WTC11 (cell line): ENCODE data around the gene HYPK. TPM values are rescaled to one million over a fixed set of nuclear protein-coding genes. Genes with fewer than 3 reads are reported as not detected.

Source experiments
- ATAC-seq: fragments of 200-7000 bp; cut with Tn5 transposase; 2 replicates; pipeline ENCODE4 v1.10.0; 2021; ENCODE audit warnings: mild to moderate bottlenecking, moderate library complexity
- CTCF ChIA-PET: fragments of 300-600 bp; sonication (Branson Sonifier 250); formaldehyde crosslinking; loops from one replicate; lab custom pipeline; 2021; ENCODE audit warnings: antibody characterized with exemption; lab: Charles Lee
- POLR2A ChIA-PET: fragments of 350-600 bp; sonication (Branson Sonifier 250); formaldehyde crosslinking; loops from one replicate; lab custom pipeline; 2021; ENCODE audit warnings: antibody characterized with exemption; lab: Charles Lee
- DNase-seq: peaks from one replicate; pipeline ENCODE4 v3.0.0; 2021; ENCODE audit warnings: low spot score
- H3K27ac Mint-ChIP-seq: 2 replicates; pipeline ENCODE4 v1.8.0; 2021; ENCODE audit warnings: mixed read lengths
- H3K27me3 Mint-ChIP-seq: 2 replicates; pipeline ENCODE4 v1.8.0; 2021; ENCODE audit warnings: low read depth, mild to moderate bottlenecking, moderate library complexity, mixed read lengths
- H3K36me3 Mint-ChIP-seq: 2 replicates; pipeline ENCODE4 v1.8.0; 2021; ENCODE audit warnings: mixed read lengths
- H3K4me1 Mint-ChIP-seq: 2 replicates; pipeline ENCODE4 v1.8.0; 2022; ENCODE audit warnings: mixed read lengths
- H3K4me3 Mint-ChIP-seq: 2 replicates; pipeline ENCODE4 v1.8.0; 2021; ENCODE audit warnings: mild to moderate bottlenecking, moderate library complexity, mixed read lengths
- H3K9me3 Mint-ChIP-seq: 2 replicates; pipeline ENCODE4 v1.8.0; 2021; ENCODE audit warnings: mixed read lengths
- ATF1 ChIP-seq: sonication (generic); formaldehyde crosslinking; IDR thresholded peaks from 2 replicates; pipeline ENCODE4 v1.8.1; 2023; ENCODE audit warnings: mild to moderate bottlenecking, moderate library complexity, missing genetic modification reagents
- ATF3 ChIP-seq: sonication (generic); formaldehyde crosslinking; conservative IDR thresholded peaks from 2 replicates; pipeline ENCODE4 v1.8.1; 2022; ENCODE audit warnings: mild to moderate bottlenecking, missing genetic modification reagents
- ATF6 ChIP-seq: sonication (generic); formaldehyde crosslinking; IDR thresholded peaks from 2 replicates; pipeline ENCODE4 v1.8.1; 2023; ENCODE audit warnings: mild to moderate bottlenecking, missing genetic modification reagents
- CREB1 ChIP-seq: sonication (generic); formaldehyde crosslinking; IDR thresholded peaks from 2 replicates; pipeline ENCODE4 v1.8.0; 2023; ENCODE audit warnings: mild to moderate bottlenecking, missing genetic modification reagents
- ERG ChIP-seq: fragments of 250-450 bp; sonication (Bioruptor Pico); IDR thresholded peaks from 2 replicates; pipeline ENCODE4 v1.8.0; 2021; ENCODE audit warnings: mild to moderate bottlenecking
- FOXK1 ChIP-seq: sonication (generic); formaldehyde crosslinking; IDR thresholded peaks from 2 replicates; pipeline ENCODE4 v1.8.0; 2022; ENCODE audit warnings: mild to moderate bottlenecking, moderate library complexity, missing genetic modification reagents
- GRHL2 ChIP-seq: fragments of 250-450 bp; sonication (Bioruptor Pico); IDR thresholded peaks from 2 replicates; pipeline ENCODE4 v1.8.0; 2022; ENCODE audit warnings: mild to moderate bottlenecking, moderate library complexity; ENCODE audit not compliant: insufficient replicate concordance, severe bottlenecking
- IRF2 ChIP-seq: sonication (generic); formaldehyde crosslinking; IDR thresholded peaks from 2 replicates; pipeline ENCODE4 v1.8.0; 2022; ENCODE audit warnings: low read depth, missing genetic modification reagents, borderline replicate concordance
- KAT7 ChIP-seq: sonication (generic); formaldehyde crosslinking; IDR thresholded peaks from 2 replicates; pipeline ENCODE4 v1.8.1; 2023; ENCODE audit warnings: missing genetic modification reagents, mild to moderate bottlenecking, borderline replicate concordance
- MXD4 ChIP-seq: fragments of 250-450 bp; sonication (Bioruptor Pico); IDR thresholded peaks from 2 replicates; pipeline ENCODE4 v1.8.0; 2021; ENCODE audit warnings: mild to moderate bottlenecking, moderate library complexity, borderline replicate concordance
- NFE2L1 ChIP-seq: sonication (generic); formaldehyde crosslinking; IDR thresholded peaks from 2 replicates; pipeline ENCODE4 v1.8.1; 2023; ENCODE audit warnings: missing genetic modification reagents
- NR1H2 ChIP-seq: sonication (generic); formaldehyde crosslinking; IDR thresholded peaks from 2 replicates; pipeline ENCODE4 v1.9.0; 2021; ENCODE audit warnings: mild to moderate bottlenecking, moderate library complexity, missing genetic modification reagents
- TCF7 ChIP-seq: sonication (generic); formaldehyde crosslinking; IDR thresholded peaks from 2 replicates; pipeline ENCODE4 v1.8.0; 2022; ENCODE audit warnings: mild to moderate bottlenecking, low read depth, missing genetic modification reagents, moderate library complexity
- TEAD1 ChIP-seq: sonication (generic); formaldehyde crosslinking; IDR thresholded peaks from 2 replicates; pipeline ENCODE4 v1.8.0; 2022; ENCODE audit warnings: mild to moderate bottlenecking, missing genetic modification reagents
- ZMAT4 ChIP-seq: fragments of 250-450 bp; sonication (Bioruptor Pico); IDR thresholded peaks from 2 replicates; pipeline ENCODE4 v1.9.0; 2021; ENCODE audit warnings: mild to moderate bottlenecking
- ZNF263 ChIP-seq: sonication (generic); formaldehyde crosslinking; IDR thresholded peaks from 2 replicates; pipeline ENCODE4 v1.8.1; 2022; ENCODE audit warnings: low read depth, mild to moderate bottlenecking, moderate library complexity, missing genetic modification reagents
- ZNF416 ChIP-seq: fragments of 250-450 bp; sonication (Bioruptor Pico); IDR thresholded peaks from 2 replicates; pipeline ENCODE4 v1.9.0; 2021; ENCODE audit warnings: mild to moderate bottlenecking, inconsistent platforms
- ZNF423 ChIP-seq: fragments of 250-450 bp; sonication (Bioruptor Pico); IDR thresholded peaks from 2 replicates; pipeline ENCODE4 v2.1.2; 2022; ENCODE audit warnings: mild to moderate bottlenecking, moderate library complexity
- ZNF425 ChIP-seq: fragments of 250-450 bp; sonication (Bioruptor Pico); conservative IDR thresholded peaks from 2 replicates; pipeline ENCODE4 v1.9.0; 2021; ENCODE audit warnings: mild to moderate bottlenecking
- total RNA-seq: library from RNA; stranded (reverse); gene quantifications from 3 replicates; pipeline ENCODE4 v1.2.3, GENCODE V29; 2021

The HYPK gene
- total RNA-seq, 1 experiment from 2014 or later = 22.0 TPM

- H3K4me3 Mint-ChIP-seq = no peak overlapping the region; the same call in 1 of the 2 replicates
- TF ChIP-seq ZNF263 (CRISPR knock-in tag) (no peak), TEAD1 (CRISPR knock-in tag) (no peak), GRHL2 (no peak), FOXK1 (CRISPR knock-in tag) (no peak), NFE2L1 (no peak), CREB1 (CRISPR knock-in tag) (no peak), TCF7 (CRISPR knock-in tag) (no peak), KAT7 (no peak), MXD4 (no peak), ZNF416 (CRISPR knock-in tag) (no peak), ATF6 (CRISPR knock-in tag) (no peak), ERG (CRISPR knock-in tag) (no peak), ZNF425 (CRISPR knock-in tag) (no peak)
- TF ChIP-seq, all 79 proteins: peak for 0
- POLR2A ChIA-PET = interaction anchor here (1.0 to 2.6 kb wide), 3 partner anchors 19 to 29 kb away, joined by 3 to 8 read pairs (median 6); partner anchors contain the start of genes ELL3 and MFAP1
- Mint-ChIP-seq H3K27me3 (no peaks in the 10 kb centered on the region), H3K36me3 (peaks cover 56% of the 10 kb centered on the region), H3K9me3 (no peaks in the 10 kb centered on the region), H3K4me1 (peaks cover 56% of the 10 kb centered on the region), H3K27ac (peak overlapping the region; percentile 89; the same call in 1 of the 2 replicates)
- CTCF ChIA-PET = interaction anchor here (11.1 kb wide), 1 partner anchor 19 kb away, joined by 75 read pairs; the partner anchor contains the start of gene ELL3
- DNase-seq (no peak), ATAC-seq (no peak)
Measured at GRCh38 chr15:43795197-43795596, 5.2 kb upstream of the HYPK start.

- ATAC-seq (no peak), DNase-seq (no peak)
- Mint-ChIP-seq H3K36me3 (peaks cover 59% of the 10 kb centered on the region), H3K4me1 (peaks cover 57% of the 10 kb centered on the region), H3K9me3 (no peaks in the 10 kb centered on the region), H3K27ac (peak overlapping the region; percentile 89), H3K4me3 (no peak overlapping the region; the same call in none of the 2 replicates), H3K27me3 (no peaks in the 10 kb centered on the region)
- ChIA-PET CTCF (interaction anchor here (0.6 to 11.1 kb wide), 2 partner anchors 20 to 739 kb away, joined by 3 to 75 read pairs; partner anchors contain the start of gene ELL3), POLR2A (interaction anchor here (2.6 kb wide), 1 partner anchor 20 kb away, joined by 8 read pairs; the partner anchor contains the start of gene ELL3)
- TF ChIP-seq ZNF423 (CRISPR knock-in tag) = no peak
- no peak for TF ChIP-seq ATF1 (CRISPR knock-in tag)
- TF ChIP-seq ATF3 (CRISPR knock-in tag) = no peak
- TF ChIP-seq NR1H2 (CRISPR knock-in tag) = no peak
- TF ChIP-seq IRF2 (CRISPR knock-in tag) = no peak
- no peak for TF ChIP-seq ZMAT4 (CRISPR knock-in tag)
Measured at GRCh38 chr15:43795997-43796396, 4.4 kb upstream of the HYPK start.
